T-helper 2 cell treated with Interferon-gamma antibody and Interleukin-4, amounts not matched to agents 5 μg/mL and 100 μg/mL, for 36 hours (primary cell): ENCODE data around the gene JHY.

ENCODE experiments used
- DNase-seq: peaks from one replicate; pipeline ENCODE4 v3.0.0; 2021; ENCODE audit warnings: low spot score
- H3K27ac Mint-ChIP-seq: one replicate; pipeline ENCODE4 v1.8.0; 2021; ENCODE audit warnings: mild to moderate bottlenecking, mixed read lengths
- H3K27me3 Mint-ChIP-seq: one replicate; pipeline ENCODE4 v1.8.0; 2021; ENCODE audit warnings: low read depth, mixed read lengths
- H3K36me3 Mint-ChIP-seq: one replicate; pipeline ENCODE4 v1.8.0; 2021; ENCODE audit warnings: low read depth, mixed read lengths
- H3K4me1 Mint-ChIP-seq: one replicate; pipeline ENCODE4 v1.8.0; 2021; ENCODE audit warnings: low read depth, mixed read lengths
- H3K4me3 Mint-ChIP-seq: one replicate; pipeline ENCODE4 v1.8.0; 2022; ENCODE audit warnings: mild to moderate bottlenecking, moderate library complexity, mixed read lengths
- H3K9me3 Mint-ChIP-seq: one replicate; pipeline ENCODE4 v1.8.0; 2021; ENCODE audit warnings: mixed read lengths

JHY gene

DNA sequence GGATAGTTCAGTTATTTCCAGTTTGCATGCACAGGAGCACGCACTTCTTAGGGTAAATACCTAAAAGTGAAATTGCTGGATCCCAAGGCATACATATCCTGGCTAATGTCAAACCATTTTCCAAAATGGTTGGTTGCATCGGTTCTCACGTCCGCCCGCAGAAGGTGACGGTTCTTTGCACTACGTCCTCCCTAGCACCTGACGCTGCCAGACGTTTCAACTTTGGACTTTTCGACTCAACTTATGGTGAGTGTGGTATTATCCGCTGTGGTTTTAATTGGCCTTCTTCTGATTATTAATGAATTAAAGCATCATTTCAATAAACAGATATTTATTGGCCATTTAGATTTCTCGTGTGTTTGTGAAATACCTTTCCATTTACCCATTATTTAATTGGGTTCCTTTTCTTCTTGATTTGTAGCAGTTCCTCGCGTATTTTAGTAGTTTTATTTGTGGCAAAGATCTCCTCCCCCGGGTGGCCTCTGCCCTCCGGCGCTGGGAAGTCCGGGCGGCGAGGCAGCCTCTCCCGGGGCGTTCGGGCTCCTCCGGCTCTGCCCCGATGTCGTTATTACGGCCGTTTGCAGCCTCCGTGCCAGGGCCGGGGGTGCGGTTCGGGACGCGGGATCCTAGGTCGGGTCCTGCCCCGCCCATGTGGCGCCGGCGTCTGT is at the start of gene JHY:
TSS of gene JHY (plus strand) at position 571 of the 668 bp plus-strand sequence. CDS start 3,091 bp downstream, outside the sequence.
- H3K36me3 Mint-ChIP-seq: peaks cover 2% of the 10 kb centered on the region
- H3K27ac Mint-ChIP-seq: peak within 1 kb of the TSS; percentile 83
- no peak for DNase-seq
- H3K4me3 Mint-ChIP-seq: peak within 1 kb of the TSS; percentile 84
- H3K4me1 Mint-ChIP-seq: peaks cover 16% of the 10 kb centered on the region
- no peaks in the 10 kb centered on the region for H3K9me3 Mint-ChIP-seq
- peaks cover 20% of the 10 kb centered on the region for H3K27me3 Mint-ChIP-seq

- no peaks in the 10 kb centered on the region for H3K36me3 Mint-ChIP-seq
- no peak overlapping the region for H3K4me3 Mint-ChIP-seq
- H3K4me1 Mint-ChIP-seq: peaks cover 3% of the 10 kb centered on the region
- no peak for DNase-seq
- no peaks in the 10 kb centered on the region for H3K9me3 Mint-ChIP-seq
- peaks cover 4% of the 10 kb centered on the region for H3K27me3 Mint-ChIP-seq
- H3K27ac Mint-ChIP-seq: no peak overlapping the region
Measured at GRCh38 chr11:122833846-122834464, 48.6 kb upstream of the JHY start.

DNA sequence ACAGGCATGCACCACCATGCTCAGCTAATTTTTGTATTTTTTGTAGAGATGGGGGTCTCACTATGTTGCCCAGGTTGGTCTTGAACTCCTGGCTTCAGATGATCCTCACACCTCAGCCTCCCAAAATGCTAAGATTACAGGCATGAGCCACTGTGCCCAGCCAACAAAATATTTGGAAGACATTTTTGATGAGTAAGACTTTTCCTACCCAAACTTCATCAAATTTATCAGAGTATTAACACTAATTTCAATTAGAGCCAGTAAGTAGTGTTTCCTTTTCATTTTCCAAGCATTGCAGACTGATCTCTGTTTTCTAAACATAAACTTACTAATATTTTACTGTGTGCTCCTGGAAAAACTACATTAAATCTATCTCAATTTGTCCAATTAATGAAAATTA is 45.6 kb upstream of the JHY start:
- H3K36me3 Mint-ChIP-seq: no peaks in the 10 kb centered on the region
- H3K27me3 Mint-ChIP-seq: peaks cover 7% of the 10 kb centered on the region
- no peaks in the 10 kb centered on the region for H3K9me3 Mint-ChIP-seq
- no peak overlapping the region for H3K4me3 Mint-ChIP-seq
- peaks cover 4% of the 10 kb centered on the region for H3K4me1 Mint-ChIP-seq
- no peak for DNase-seq
- no peak overlapping the region for H3K27ac Mint-ChIP-seq

DNA sequence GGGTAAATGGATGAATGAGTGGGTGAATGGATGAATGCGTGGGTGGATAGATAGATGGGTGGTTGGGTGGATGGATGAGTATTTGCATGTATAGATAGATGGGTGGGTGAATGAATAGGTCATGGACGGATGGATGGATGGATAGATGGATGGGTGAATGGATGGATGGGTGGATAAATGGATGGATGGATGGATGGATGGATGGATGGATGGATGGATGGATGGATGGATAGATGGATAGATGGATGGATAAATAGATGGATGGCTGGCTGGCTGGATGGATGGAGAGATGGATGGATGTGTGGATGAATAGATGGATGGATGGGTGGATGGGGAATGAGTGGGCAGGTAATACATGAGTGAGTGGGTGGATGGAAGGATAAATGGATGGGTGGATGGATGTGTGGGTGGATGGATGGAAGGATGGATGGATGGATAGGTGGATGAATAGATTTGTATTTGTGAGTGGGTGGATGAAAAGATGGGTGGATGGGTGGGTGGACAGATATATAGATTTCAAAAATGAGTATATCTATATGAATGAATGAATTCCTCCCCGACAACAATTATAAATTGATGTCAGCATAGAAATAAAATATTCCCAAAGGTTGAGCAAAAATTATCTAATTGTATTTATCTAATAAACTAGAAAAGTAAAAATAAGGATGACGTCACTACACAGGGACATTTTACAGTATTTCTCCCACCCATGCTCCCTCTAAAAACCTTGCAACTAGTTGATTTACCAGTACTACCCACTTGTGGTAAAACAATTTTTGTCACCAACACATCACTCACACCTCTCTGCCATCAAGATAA is 44.8 kb upstream of the JHY start:
- H3K4me1 Mint-ChIP-seq: peaks cover 9% of the 10 kb centered on the region
- no peak overlapping the region for H3K27ac Mint-ChIP-seq
- H3K4me3 Mint-ChIP-seq: no peak overlapping the region
- no peaks in the 10 kb centered on the region for H3K9me3 Mint-ChIP-seq
- H3K27me3 Mint-ChIP-seq: peaks cover 7% of the 10 kb centered on the region
- no peaks in the 10 kb centered on the region for H3K36me3 Mint-ChIP-seq
- no peak for DNase-seq

DNA sequence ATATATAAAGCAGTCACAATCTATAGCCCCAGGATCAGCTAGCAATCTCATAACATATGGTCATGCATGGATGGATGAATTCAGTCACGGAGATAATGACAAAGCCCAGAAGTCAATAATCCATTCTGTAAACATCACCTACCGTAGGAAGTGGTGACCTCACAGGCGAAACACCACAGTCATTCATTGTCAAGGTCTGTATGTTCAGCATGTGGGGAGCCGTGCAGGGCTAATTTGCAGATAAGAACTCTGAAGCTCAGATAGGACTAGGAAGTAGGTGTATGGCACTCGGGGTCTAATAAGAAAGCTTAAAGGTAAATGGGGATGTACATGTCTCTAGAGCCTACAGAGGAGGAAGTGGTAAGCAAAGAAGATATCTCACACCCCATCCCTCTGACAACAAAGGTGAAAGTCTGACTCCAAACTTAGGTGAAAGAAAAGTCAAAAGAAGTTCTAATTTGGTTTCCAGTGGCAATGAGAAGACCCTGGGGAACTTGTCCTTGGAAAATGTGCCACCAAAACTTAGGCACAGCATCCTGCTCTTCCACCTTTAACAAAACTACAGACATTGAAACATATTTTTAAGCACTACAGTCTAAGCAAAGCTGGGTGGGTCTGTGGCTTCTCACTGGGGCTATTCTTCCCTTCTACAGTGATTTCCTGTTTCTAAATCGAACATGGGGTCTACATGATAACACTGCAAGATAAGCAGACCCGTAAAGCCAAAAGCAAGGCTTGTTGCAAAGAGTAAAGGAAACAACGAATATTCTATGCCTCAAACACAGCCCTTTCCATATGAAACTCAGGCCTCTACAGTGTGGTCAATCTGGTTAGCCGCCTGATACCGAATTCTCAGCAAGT is 39.0 kb upstream of the JHY start:
- Mint-ChIP-seq H3K27me3 (peaks cover 2% of the 10 kb centered on the region), H3K4me1 (peaks cover 26% of the 10 kb centered on the region), H3K9me3 (no peaks in the 10 kb centered on the region), H3K36me3 (no peaks in the 10 kb centered on the region), H3K27ac (peak overlapping the region; percentile 89), H3K4me3 (peak overlapping the region; percentile 68)
- peak; percentile 60 for DNase-seq

GRCh38 chr11:122847466-122847865 is 35.1 kb upstream of the JHY start:
- Mint-ChIP-seq H3K4me1 (peaks cover 38% of the 10 kb centered on the region), H3K27ac (no peak overlapping the region), H3K9me3 (no peaks in the 10 kb centered on the region), H3K4me3 (no peak overlapping the region), H3K36me3 (no peaks in the 10 kb centered on the region), H3K27me3 (no peaks in the 10 kb centered on the region)
- no peak for DNase-seq

DNA sequence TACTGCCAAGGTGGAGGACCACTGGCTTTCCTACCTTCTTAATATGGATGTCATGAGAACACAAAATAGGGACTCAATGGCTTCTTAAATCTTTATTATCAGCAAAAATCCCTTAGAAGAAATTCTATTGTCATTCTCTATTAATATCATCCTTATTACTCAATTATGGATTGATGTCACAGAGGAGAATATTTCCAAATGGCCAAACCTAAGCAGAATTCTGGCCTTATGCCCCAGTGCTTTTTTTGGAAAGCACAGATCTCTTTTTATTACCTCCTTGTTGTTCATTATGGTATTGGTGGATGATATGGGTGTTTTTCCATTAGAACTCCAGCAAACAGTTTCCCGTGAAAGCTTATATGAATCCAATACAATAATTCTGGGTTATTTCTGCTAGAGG is 34.4 kb upstream of the JHY start:
- no peaks in the 10 kb centered on the region for H3K36me3 Mint-ChIP-seq
- H3K27ac Mint-ChIP-seq: no peak overlapping the region
- H3K27me3 Mint-ChIP-seq: no peaks in the 10 kb centered on the region
- DNase-seq: no peak
- H3K4me1 Mint-ChIP-seq: peaks cover 33% of the 10 kb centered on the region
- no peak overlapping the region for H3K4me3 Mint-ChIP-seq
- no peaks in the 10 kb centered on the region for H3K9me3 Mint-ChIP-seq

DNA sequence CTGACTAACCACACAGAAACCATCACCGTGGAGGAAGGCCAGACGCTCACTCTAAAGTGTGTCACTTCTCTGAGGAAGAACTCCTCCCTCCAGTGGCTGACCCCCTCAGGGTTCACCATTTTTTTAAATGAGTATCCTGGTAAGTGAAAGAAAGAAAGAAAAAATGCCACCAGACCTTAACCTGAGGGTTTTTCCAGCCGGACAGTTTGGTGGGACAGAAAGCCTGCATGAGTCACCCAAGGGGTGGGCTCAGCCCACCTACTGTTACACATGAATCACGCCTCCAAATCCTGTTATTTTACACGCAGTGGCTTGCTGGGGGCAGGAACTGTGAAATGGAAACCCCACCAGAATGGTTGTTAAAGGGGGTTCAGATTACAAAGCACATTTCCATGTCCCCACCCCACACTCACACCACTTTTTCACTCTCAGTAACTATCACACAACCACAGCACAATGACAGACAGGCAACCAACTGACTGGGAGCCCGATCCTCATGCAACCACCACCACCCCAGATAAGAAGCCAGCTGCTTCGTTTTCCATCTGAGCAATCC is 32.4 kb upstream of the JHY start:
- Mint-ChIP-seq H3K9me3 (no peaks in the 10 kb centered on the region), H3K36me3 (no peaks in the 10 kb centered on the region), H3K4me3 (no peak overlapping the region), H3K27ac (peak overlapping the region; percentile 39), H3K27me3 (no peaks in the 10 kb centered on the region), H3K4me1 (peaks cover 18% of the 10 kb centered on the region)
- DNase-seq: peak; percentile 55

- Mint-ChIP-seq H3K27me3 (no peaks in the 10 kb centered on the region), H3K36me3 (no peaks in the 10 kb centered on the region), H3K4me1 (peaks cover 21% of the 10 kb centered on the region), H3K4me3 (peak overlapping the region; percentile 53), H3K9me3 (no peaks in the 10 kb centered on the region), H3K27ac (peak overlapping the region; percentile 57)
- no peak for DNase-seq
Measured at GRCh38 chr11:122851366-122851966, 31.1 kb upstream of the JHY start.

- no peaks in the 10 kb centered on the region for H3K27me3 Mint-ChIP-seq
- peak overlapping the region; percentile 53 for H3K4me3 Mint-ChIP-seq
- peak overlapping the region; percentile 59 for H3K27ac Mint-ChIP-seq
- H3K9me3 Mint-ChIP-seq: no peaks in the 10 kb centered on the region
- no peaks in the 10 kb centered on the region for H3K36me3 Mint-ChIP-seq
- no peak for DNase-seq
- peaks cover 26% of the 10 kb centered on the region for H3K4me1 Mint-ChIP-seq
Measured at GRCh38 chr11:122852074-122852795, 30.3 kb upstream of the JHY start.

DNA sequence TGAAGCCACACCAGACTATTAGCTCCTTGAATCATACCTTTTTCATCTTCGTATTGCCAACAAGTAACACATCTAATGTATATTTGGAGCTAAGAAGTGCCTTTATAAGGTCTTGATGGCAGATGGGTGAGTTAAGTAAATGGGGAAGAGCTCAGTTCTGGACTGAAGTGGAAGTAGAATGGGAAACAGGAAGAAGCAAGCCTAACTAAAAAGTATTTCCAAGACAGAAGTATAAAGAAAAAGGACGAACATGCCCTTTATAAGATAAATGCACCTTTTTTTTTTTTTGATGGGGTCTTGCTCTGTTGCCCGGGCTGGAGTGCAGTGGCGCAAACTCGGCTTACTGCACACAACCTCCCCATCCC is 29.8 kb upstream of the JHY start:
- Mint-ChIP-seq H3K4me1 (peaks cover 28% of the 10 kb centered on the region), H3K36me3 (no peaks in the 10 kb centered on the region), H3K4me3 (no peak overlapping the region), H3K9me3 (no peaks in the 10 kb centered on the region), H3K27ac (peak overlapping the region; percentile 59), H3K27me3 (peaks cover 2% of the 10 kb centered on the region)
- DNase-seq: no peak

GRCh38 chr11:122853261-122853660 is 29.3 kb upstream of the JHY start:
- no peak overlapping the region for H3K4me3 Mint-ChIP-seq
- H3K36me3 Mint-ChIP-seq: no peaks in the 10 kb centered on the region
- no peak overlapping the region for H3K27ac Mint-ChIP-seq
- no peaks in the 10 kb centered on the region for H3K9me3 Mint-ChIP-seq
- DNase-seq: no peak
- H3K27me3 Mint-ChIP-seq: peaks cover 2% of the 10 kb centered on the region
- peaks cover 28% of the 10 kb centered on the region for H3K4me1 Mint-ChIP-seq
